ENCODE data around the gene TNFAIP8L3.

The TNFAIP8L3 gene

DNA sequence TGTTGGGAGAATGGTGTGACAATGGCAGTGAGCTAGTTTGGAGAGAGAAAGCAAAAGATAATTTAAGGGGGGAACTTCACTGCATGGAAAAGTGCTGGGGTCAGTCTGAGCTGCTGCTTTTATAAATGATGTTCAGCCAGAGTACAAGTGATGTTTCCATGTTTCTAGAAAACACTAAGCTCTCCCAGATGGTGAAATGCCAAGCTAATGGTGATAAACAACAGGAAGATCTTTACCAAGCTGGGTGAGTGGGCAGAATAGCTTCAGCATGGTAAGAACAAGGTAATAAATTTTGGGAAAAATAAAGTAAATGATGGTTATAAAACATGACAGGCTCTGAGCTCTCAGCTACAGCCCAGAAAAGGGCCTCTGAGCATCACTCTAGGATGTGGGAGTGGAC, 29.4 kb downstream of the TNFAIP8L3 start:
- TF ChIP-seq, protein P1, sequence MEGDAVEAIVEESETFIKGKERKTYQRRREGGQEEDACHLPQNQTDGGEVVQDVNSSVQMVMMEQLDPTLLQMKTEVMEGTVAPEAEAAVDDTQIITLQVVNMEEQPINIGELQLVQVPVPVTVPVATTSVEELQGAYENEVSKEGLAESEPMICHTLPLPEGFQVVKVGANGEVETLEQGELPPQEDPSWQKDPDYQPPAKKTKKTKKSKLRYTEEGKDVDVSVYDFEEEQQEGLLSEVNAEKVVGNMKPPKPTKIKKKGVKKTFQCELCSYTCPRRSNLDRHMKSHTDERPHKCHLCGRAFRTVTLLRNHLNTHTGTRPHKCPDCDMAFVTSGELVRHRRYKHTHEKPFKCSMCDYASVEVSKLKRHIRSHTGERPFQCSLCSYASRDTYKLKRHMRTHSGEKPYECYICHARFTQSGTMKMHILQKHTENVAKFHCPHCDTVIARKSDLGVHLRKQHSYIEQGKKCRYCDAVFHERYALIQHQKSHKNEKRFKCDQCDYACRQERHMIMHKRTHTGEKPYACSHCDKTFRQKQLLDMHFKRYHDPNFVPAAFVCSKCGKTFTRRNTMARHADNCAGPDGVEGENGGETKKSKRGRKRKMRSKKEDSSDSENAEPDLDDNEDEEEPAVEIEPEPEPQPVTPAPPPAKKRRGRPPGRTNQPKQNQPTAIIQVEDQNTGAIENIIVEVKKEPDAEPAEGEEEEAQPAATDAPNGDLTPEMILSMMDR (conservative IDR thresholded peaks at IDR 0.05; ENCODE audit: low read length) = no peak
- DNase-seq (ENCODE audit: low read depth) = no peak
- H3K4me3 ChIP-seq (ENCODE audit: low read length) = no peak overlapping the region

GRCh38 chr15:51062736-51063135, 32.0 kb downstream of the TNFAIP8L3 start:
- H3K4me3 ChIP-seq (ENCODE audit: low read length) = no peak overlapping the region
- DNase-seq (ENCODE audit: low read depth) = no peak
- TF ChIP-seq, protein P1 (conservative IDR thresholded peaks at IDR 0.05; ENCODE audit: low read length) = no peak

DNA sequence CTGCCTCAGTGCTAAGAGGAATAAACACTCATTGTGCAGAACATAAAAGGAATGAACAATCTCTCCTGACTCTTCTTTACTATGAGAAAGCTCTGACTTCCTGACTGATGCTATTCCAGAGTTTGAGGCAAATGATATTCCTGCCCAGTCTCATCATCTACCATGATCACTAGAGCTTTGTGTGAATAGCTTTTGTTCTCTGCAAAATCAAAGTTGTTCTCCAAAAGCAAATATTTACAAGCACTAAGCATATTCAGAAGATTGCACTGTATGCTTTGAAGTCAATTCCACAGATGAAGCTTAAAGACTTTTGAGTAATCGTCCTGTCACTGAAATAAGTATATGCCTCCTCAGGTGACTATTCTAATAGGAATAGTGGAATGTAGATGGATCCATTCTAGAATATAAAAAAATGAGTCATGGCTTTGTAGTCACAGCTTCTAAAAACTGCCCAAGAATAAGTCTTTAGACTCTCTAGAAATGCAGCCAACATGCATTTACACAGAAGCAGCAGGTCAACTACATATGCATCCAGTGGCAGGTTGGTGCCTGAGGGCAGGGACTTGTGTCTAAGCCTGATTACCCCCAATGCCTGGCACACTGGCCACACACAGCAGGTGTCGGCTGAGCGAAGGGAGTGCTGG, 34.6 kb downstream of the TNFAIP8L3 start:
- no peak overlapping the region for H3K4me3 ChIP-seq (ENCODE audit: low read length)
- TF ChIP-seq, protein P1 (conservative IDR thresholded peaks at IDR 0.05; ENCODE audit: low read length) = no peak
- no peak for DNase-seq (ENCODE audit: low read depth)

DNA sequence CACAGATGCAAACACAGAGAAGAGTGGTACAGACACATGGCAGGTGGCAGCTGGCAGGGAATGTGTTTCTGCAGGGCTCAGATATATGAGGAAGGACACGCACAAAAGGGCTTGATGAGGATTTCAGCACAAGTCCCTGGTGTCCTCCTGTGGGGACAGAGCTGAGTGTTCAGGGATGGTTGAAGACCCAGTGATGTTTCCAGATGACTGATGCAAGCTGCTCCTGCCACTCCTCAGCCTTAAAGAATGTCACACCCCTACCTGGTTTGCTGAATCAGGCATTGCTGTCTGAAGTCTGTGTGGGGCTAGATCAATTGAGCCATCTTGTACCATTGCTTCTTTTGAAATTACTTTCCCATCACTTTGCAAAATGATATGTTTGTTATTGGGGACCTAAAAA, 40.2 kb downstream of the TNFAIP8L3 start:
- TF ChIP-seq, protein P1 (conservative IDR thresholded peaks at IDR 0.05; ENCODE audit: low read length) = no peak
- H3K4me3 ChIP-seq (ENCODE audit: low read length) = no peak overlapping the region
- no peak for DNase-seq (ENCODE audit: low read depth)

DNA sequence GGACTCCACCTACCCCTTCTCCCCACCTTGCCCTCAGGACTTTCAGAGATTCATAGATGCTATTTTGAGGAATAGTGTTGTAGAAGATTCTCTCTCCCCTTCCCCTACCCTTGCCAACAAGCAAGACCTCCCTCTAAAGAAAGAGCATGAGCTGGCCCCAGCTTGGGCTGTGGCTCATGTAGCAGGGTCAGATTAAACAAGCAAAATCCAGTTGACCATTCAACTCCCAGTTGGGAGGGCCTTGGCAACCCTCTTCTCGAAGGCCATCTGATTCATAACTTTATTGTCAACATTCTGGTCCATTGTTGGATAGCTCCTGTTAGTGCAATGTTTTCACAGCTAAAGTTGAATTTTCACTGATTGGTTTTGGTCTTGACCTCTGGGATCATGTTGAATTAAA, 41.1 kb downstream of the TNFAIP8L3 start:
- TF ChIP-seq, protein P1 (conservative IDR thresholded peaks at IDR 0.05; ENCODE audit: low read length) = no peak
- H3K4me3 ChIP-seq (ENCODE audit: low read length) = no peak overlapping the region
- no peak for DNase-seq (ENCODE audit: low read depth)

- no peak overlapping the region for H3K4me3 ChIP-seq (ENCODE audit: low read length)
- peak; percentile 46 for DNase-seq (ENCODE audit: low read depth)
- TF ChIP-seq, protein P1 (conservative IDR thresholded peaks at IDR 0.05; ENCODE audit: low read length) = no peak
Observed at GRCh38 chr15:51051776-51052175, 42.9 kb downstream of the TNFAIP8L3 start.

DNA sequence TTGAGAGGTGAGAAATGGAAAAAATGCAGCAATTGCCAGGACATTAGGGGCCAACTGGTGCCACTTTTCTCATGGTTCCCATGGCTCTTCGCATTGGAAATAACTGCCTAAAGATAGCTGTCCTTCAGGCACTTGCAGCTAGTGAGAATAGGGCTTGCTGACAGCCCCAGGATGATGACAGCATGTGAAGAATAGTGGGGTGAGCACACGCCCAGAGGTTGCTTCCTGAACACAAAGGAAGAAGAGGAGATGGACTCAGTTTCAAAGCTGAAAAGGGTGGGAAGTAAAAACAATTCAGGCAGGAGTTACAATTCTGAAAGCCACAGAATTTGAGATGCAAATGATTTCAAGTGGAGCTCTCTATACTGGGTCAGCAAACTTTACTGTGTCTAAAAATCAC, 45.6 kb downstream of the TNFAIP8L3 start:
- H3K4me3 ChIP-seq (ENCODE audit: low read length) = no peak overlapping the region
- TF ChIP-seq, protein P1 (conservative IDR thresholded peaks at IDR 0.05; ENCODE audit: low read length) = no peak
- DNase-seq (ENCODE audit: low read depth) = no peak
